ENCODE results near the gene EOMES.
"Not testable (repeated sequence)": the region's sequence is repeated elsewhere in the genome, so short reads cannot be mapped to it uniquely, and the experiment has no call there.

EOMES gene

DNA sequence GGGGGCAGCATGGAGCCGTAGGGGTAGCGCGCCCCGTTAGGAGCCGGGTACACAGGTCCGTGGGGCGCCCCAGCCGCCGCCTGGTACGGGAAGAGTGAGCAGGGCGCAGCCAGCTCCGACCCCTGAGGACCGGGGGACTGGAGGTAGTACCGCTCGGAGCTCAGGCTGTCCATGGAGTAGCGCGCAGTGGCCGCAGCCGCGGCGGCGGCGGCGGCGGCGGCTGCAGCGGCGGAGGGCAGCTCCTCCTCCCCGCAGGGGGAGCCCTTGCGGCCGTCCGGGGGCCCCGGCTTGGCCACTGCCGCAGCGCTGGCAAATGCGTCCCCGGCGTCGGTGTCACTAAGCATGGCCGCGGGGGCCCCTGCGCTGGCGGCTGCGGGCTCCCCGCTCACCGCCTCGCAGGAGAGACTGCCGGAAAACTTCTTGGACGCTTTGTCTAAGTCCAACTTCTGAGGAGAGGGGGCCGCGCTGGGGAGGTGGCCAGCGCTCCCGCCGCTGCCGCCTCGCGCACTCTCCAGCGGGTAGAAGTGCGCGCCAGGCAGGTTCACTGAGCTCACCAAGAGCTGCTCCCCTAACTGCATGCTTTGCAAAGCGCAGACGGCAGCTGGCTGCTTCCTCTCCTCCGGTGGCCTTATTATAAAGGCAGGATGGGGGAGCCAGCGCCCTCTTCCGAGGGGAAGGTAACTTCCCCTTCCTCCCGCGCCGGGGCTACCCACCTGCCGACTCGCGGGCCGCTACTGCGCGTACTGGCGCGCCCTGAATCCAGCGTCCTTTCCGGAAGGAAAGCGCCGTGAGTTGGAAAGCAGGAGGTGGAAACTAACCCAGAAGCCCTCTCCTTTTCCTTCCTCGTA, at the start of gene EOMES:
TSS of gene EOMES (minus strand) at position 607 of the 848 bp plus-strand sequence. CDS start at position 578, 29 bp downstream.
- peak within 1 kb of the TSS; percentile 85 for H3K4me3 ChIP-seq (ENCODE audit: low read length)
- H3K9ac ChIP-seq (ENCODE audit: low read length) = peak within 1 kb of the TSS; percentile 74
- peak within 1 kb of the TSS; percentile 56 for H3K27ac ChIP-seq (ENCODE audit: low read length)
- peaks cover 4% of the 10 kb centered on the region; the same call in 1 of the 2 replicates for H3K4me1 ChIP-seq (ENCODE audit: low read length)
- H4K20me1 ChIP-seq (ENCODE audit: insufficient read depth, low read length) = no peaks in the 10 kb centered on the region
- peak within 1 kb of the TSS; percentile 83 for H3K4me2 ChIP-seq (ENCODE audit: low read length)
- no peaks in the 10 kb centered on the region for H3K36me3 ChIP-seq (replicated peaks; ENCODE audit: low read depth, low read length)
- H3K9me3 ChIP-seq (ENCODE audit: insufficient read depth, low read length) = no peaks in the 10 kb centered on the region
- H2AFZ ChIP-seq (ENCODE audit: low read depth, low read length) = peak within 1 kb of the TSS; percentile 100
- H3K27me3 ChIP-seq (ENCODE audit: low read depth, low read length) = no peaks in the 10 kb centered on the region
- H3K79me2 ChIP-seq (ENCODE audit: low read length) = no peaks in the 10 kb centered on the region
- no peak for TF ChIP-seq EZH2phosphoT487 (IDR thresholded peaks at IDR 0.05; ENCODE audit: low read depth)
- TF ChIP-seq, protein P1, sequence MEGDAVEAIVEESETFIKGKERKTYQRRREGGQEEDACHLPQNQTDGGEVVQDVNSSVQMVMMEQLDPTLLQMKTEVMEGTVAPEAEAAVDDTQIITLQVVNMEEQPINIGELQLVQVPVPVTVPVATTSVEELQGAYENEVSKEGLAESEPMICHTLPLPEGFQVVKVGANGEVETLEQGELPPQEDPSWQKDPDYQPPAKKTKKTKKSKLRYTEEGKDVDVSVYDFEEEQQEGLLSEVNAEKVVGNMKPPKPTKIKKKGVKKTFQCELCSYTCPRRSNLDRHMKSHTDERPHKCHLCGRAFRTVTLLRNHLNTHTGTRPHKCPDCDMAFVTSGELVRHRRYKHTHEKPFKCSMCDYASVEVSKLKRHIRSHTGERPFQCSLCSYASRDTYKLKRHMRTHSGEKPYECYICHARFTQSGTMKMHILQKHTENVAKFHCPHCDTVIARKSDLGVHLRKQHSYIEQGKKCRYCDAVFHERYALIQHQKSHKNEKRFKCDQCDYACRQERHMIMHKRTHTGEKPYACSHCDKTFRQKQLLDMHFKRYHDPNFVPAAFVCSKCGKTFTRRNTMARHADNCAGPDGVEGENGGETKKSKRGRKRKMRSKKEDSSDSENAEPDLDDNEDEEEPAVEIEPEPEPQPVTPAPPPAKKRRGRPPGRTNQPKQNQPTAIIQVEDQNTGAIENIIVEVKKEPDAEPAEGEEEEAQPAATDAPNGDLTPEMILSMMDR (IDR thresholded peaks at IDR 0.05; ENCODE audit: low read depth, low read length) = peak; percentile 92

DNA sequence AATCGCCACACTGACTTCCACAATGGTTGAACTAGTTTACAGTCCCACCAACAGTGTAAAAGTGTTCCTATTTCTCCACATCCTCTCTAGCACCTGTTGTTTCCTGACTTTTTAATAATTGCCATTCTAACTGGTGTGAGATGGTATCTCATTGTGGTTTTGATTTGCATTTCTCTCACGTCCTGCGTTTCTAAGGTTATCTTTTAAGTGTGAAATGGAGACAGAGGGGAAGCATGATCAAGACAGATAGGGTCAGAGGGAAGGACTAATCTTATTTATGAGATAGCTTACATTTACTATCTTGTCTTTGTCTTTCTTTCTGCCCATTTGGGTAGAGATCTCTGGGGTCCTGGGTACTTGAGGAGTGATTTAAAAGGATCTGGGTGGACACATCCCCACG, 48.3 kb upstream of the EOMES start:
- H3K4me2 ChIP-seq (ENCODE audit: low read length); H3K27ac ChIP-seq (ENCODE audit: low read length): not testable (repeated sequence)

DNA sequence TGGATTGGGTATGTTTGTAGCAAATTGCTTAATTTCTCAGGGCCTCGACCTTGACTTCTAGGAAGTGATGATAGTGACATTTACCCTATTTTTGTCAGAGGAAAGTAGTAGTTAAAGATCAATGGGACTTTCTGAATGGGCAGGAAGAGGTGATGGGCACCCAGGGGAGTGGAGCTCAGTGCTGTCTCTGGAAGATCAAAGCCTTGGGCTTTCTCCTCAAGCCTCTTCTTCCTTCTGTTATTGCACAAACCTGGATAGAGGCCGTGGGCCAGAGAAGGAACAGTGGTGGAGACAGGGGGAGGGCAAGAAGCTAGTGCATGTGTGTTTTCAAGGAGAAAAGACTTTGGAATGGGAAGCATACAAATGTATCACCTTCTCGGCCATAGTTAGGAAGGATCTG, 44.9 kb upstream of the EOMES start:
- Histone ChIP-seq H3K4me1 (ENCODE audit: low read length) (no peaks in the 10 kb centered on the region), H3K9ac (ENCODE audit: low read length) (no peak overlapping the region), H3K36me3 (replicated peaks; ENCODE audit: low read depth, low read length) (no peaks in the 10 kb centered on the region), H2AFZ (ENCODE audit: low read depth, low read length) (no peak overlapping the region), H3K27ac (ENCODE audit: low read length) (no peak overlapping the region), H3K4me3 (ENCODE audit: low read length) (no peak overlapping the region), H4K20me1 (ENCODE audit: insufficient read depth, low read length) (no peaks in the 10 kb centered on the region), H3K4me2 (ENCODE audit: low read length) (no peak overlapping the region), H3K27me3 (ENCODE audit: low read depth, low read length) (no peaks in the 10 kb centered on the region), H3K9me3 (ENCODE audit: insufficient read depth, low read length) (no peaks in the 10 kb centered on the region), H3K79me2 (ENCODE audit: low read length) (no peaks in the 10 kb centered on the region)
- TF ChIP-seq, protein P1 (IDR thresholded peaks at IDR 0.05; ENCODE audit: low read depth, low read length) = no peak
- TF ChIP-seq EZH2phosphoT487 (IDR thresholded peaks at IDR 0.05; ENCODE audit: low read depth) = no peak

More for the DNA sequence above, 48.3 kb upstream of the EOMES start:
- not testable (repeated sequence) for H3K4me3 ChIP-seq (ENCODE audit: low read length); H3K4me1 ChIP-seq (ENCODE audit: low read length); H3K79me2 ChIP-seq (ENCODE audit: low read length); H3K9ac ChIP-seq (ENCODE audit: low read length); H3K36me3 ChIP-seq (replicated peaks; ENCODE audit: low read depth, low read length); H3K27me3 ChIP-seq (ENCODE audit: low read depth, low read length); H4K20me1 ChIP-seq (ENCODE audit: insufficient read depth, low read length); H3K9me3 ChIP-seq (ENCODE audit: insufficient read depth, low read length); H2AFZ ChIP-seq (ENCODE audit: low read depth, low read length)

DNA sequence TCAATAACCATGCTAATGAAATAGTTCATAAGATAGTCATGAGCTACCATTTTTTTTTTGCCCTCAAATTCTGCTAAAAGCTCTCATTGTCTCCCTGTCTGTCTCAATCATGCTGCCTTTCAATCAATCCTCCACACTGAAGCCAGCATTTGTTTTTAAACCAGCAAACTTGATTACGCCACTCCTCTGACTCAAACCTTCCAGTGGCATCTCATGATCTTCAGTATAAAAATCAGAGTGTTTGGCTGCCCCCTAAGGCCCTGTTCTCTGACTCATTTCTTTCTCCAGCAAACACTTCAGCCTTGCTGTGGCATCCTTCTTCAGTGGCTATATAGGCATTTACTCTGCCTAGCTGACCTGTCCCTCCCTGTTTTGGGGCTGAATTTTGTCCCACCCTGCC, 36.0 kb upstream of the EOMES start:
- H3K27ac ChIP-seq (ENCODE audit: low read length) = no peak overlapping the region
- H3K4me2 ChIP-seq (ENCODE audit: low read length) = no peak overlapping the region
- H3K4me3 ChIP-seq (ENCODE audit: low read length) = no peak overlapping the region
- no peaks in the 10 kb centered on the region for H4K20me1 ChIP-seq (ENCODE audit: insufficient read depth, low read length)
- H3K4me1 ChIP-seq (ENCODE audit: low read length) = no peaks in the 10 kb centered on the region
- no peaks in the 10 kb centered on the region for H3K9me3 ChIP-seq (ENCODE audit: insufficient read depth, low read length)
- no peak overlapping the region for H3K9ac ChIP-seq (ENCODE audit: low read length)
- no peak overlapping the region for H2AFZ ChIP-seq (ENCODE audit: low read depth, low read length)
- no peak for TF ChIP-seq EZH2phosphoT487 (IDR thresholded peaks at IDR 0.05; ENCODE audit: low read depth)
- TF ChIP-seq, protein P1 (IDR thresholded peaks at IDR 0.05; ENCODE audit: low read depth, low read length) = no peak
- no peaks in the 10 kb centered on the region for H3K27me3 ChIP-seq (ENCODE audit: low read depth, low read length)
- no peaks in the 10 kb centered on the region for H3K36me3 ChIP-seq (replicated peaks; ENCODE audit: low read depth, low read length)
- H3K79me2 ChIP-seq (ENCODE audit: low read length) = no peaks in the 10 kb centered on the region

Data from OCI-LY3 (cell line).